ENCODE results near the gene PIM3.

Gene PIM3

GRCh38 chr22:49999063-49999945 lies 38.7 kb downstream of the PIM3 start:
- Mint-ChIP-seq H3K27ac (no peak overlapping the region), H3K4me1 (peaks cover 7% of the 10 kb centered on the region), H3K36me3 (ENCODE audit: low read depth) (no peaks in the 10 kb centered on the region), H3K27me3 (peaks cover 12% of the 10 kb centered on the region), H3K9me3 (no peaks in the 10 kb centered on the region), H3K4me3 (no peak overlapping the region)
- no peak for ATAC-seq
- DNase-seq: no peak

DNA sequence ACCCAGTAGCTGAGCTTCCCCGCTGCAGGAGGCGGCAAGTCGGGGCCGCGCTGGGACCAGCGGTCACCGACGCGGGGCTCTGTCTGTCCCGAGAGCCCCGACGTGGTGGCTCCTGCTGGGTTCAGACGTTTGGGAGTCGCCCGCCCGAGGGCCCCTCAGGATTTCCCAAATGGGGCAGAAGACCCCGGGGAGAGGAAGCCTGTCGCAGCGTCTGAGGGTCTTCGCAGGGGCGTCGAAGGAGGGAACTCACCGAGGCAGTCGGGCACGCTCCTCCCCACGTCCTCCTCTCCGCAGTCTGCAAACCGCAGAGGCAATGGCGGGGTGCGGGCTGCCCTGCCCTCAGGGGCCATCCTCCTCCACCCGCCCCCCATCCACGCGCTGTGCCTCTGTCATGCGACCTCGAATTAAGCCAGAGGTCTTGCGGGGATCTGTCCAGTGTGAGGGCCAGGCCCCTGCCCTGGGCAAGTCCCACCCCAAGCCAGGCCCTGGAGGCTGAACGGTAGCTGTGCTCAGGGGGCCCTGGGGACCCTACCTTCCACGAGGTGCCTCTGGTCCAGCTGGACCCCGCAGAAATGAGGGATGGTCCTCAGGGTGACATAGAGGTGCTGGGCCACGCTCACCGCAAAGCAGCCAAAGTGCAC lies 39.5 kb downstream of the PIM3 start:
- Mint-ChIP-seq H3K9me3 (no peaks in the 10 kb centered on the region), H3K4me3 (no peak overlapping the region), H3K4me1 (peaks cover 11% of the 10 kb centered on the region), H3K27me3 (peaks cover 12% of the 10 kb centered on the region), H3K36me3 (ENCODE audit: low read depth) (no peaks in the 10 kb centered on the region), H3K27ac (no peak overlapping the region)
- ATAC-seq (no peak), DNase-seq (no peak)

GRCh38 chr22:50000587-50001387 lies 40.2 kb downstream of the PIM3 start:
- Mint-ChIP-seq H3K27ac (no peak overlapping the region), H3K4me1 (peaks cover 13% of the 10 kb centered on the region), H3K9me3 (no peaks in the 10 kb centered on the region), H3K27me3 (peaks cover 12% of the 10 kb centered on the region), H3K36me3 (ENCODE audit: low read depth) (no peaks in the 10 kb centered on the region), H3K4me3 (no peak overlapping the region)
- DNase-seq (no peak), ATAC-seq (no peak)

DNA sequence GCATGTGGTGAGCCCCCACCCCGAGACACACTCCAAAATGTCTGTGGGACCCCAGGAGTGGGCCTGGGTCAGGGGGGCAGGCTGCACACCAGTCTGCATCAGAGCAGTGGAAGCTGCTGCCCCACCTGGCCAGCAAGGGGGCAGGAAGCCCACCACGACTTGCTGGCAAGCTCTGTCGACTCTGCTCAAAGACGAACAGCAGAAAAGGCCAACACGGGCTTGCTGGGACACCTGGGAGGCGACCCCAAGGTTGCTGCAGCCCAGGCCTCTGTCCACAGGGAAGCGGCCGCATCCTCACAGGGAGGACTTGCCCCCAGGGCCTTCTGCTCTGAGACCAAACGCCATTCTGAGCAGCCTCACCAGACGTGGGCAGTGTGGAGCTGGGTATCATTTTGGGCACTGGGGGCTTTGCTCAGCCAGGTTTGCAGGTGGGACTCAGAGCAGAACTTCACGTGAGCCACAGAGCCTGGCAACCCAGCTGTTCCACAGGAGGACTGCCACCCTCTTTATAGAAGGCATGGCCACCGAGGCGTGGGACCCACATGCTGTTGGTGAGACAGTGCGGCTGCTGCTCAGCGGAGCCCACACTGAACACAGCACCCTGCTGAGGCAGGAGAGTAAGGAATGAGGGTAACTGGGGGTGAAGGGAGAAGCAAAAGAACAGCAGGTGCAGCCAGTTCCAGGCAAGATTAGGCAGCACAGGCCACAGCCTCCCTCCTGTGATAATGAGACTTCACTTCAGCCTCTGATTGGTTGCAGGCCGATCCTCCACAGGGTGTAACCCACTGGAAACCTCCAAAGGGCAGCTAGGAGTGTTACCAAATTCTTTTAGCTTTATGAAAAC lies 41.0 kb downstream of the PIM3 start:
- peaks cover 16% of the 10 kb centered on the region for H3K4me1 Mint-ChIP-seq
- H3K4me3 Mint-ChIP-seq: no peak overlapping the region
- DNase-seq (no peak), ATAC-seq (no peak)
- H3K27ac Mint-ChIP-seq: no peak overlapping the region
- H3K36me3 Mint-ChIP-seq (ENCODE audit: low read depth): no peaks in the 10 kb centered on the region
- H3K9me3 Mint-ChIP-seq: no peaks in the 10 kb centered on the region
- peaks cover 12% of the 10 kb centered on the region for H3K27me3 Mint-ChIP-seq

DNA sequence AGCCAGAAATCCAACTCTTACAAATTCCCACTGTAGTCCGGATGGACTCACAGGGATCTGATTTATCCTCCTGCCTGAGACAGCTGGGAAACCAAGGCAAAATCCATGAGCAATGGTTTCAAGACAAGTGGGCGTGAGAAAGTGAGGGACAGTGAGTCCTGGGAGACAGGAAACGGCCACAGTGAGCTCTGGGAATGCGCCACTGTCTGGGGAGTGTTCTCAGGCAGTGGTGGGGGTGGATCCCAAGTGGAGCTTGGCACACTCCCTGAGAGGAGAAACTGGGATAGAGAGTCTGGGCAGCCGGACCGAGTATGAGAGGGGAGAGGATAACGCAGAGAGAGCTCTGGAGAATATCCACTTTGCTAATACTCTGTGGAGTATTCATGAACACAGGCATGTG lies 42.2 kb downstream of the PIM3 start:
- Mint-ChIP-seq H3K27me3 (peaks cover 12% of the 10 kb centered on the region), H3K4me1 (peaks cover 16% of the 10 kb centered on the region), H3K9me3 (no peaks in the 10 kb centered on the region), H3K36me3 (ENCODE audit: low read depth) (no peaks in the 10 kb centered on the region), H3K27ac (no peak overlapping the region), H3K4me3 (no peak overlapping the region)
- ATAC-seq (no peak), DNase-seq (no peak)

GRCh38 chr22:50004918-50005317 lies 44.3 kb downstream of the PIM3 start:
- Mint-ChIP-seq H3K4me1 (peaks cover 14% of the 10 kb centered on the region), H3K4me3 (no peak overlapping the region), H3K27me3 (peaks cover 7% of the 10 kb centered on the region), H3K9me3 (no peaks in the 10 kb centered on the region), H3K36me3 (ENCODE audit: low read depth) (no peaks in the 10 kb centered on the region), H3K27ac (no peak overlapping the region)
- ATAC-seq (no peak), DNase-seq (no peak)

DNA sequence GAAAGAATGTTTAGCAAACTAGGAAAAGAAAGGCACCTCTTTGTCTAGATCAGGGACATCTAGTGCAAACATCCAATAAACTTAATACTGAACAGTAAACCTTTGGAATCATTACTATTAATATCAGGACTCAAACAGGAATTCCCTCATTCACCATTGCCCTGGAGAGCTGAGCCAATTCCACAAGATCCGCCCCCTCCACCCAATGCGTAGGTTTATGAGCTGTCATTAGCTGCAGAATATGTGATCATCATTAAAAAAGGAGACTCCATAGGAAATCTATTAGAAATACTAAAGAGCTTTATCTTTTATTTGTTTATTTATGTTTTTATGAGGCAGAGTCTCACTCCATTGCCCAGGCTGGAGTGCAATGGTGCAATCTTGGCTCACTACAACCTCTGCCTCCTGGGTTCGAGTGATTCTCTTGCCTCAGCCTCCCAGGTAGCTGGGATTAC lies 46.5 kb downstream of the PIM3 start:
- Mint-ChIP-seq H3K4me3 (no peak overlapping the region), H3K4me1 (peaks cover 21% of the 10 kb centered on the region), H3K27me3 (peaks cover 10% of the 10 kb centered on the region), H3K9me3 (no peaks in the 10 kb centered on the region), H3K27ac (no peak overlapping the region), H3K36me3 (ENCODE audit: low read depth) (no peaks in the 10 kb centered on the region)
- no peak for DNase-seq
- no peak for ATAC-seq

DNA sequence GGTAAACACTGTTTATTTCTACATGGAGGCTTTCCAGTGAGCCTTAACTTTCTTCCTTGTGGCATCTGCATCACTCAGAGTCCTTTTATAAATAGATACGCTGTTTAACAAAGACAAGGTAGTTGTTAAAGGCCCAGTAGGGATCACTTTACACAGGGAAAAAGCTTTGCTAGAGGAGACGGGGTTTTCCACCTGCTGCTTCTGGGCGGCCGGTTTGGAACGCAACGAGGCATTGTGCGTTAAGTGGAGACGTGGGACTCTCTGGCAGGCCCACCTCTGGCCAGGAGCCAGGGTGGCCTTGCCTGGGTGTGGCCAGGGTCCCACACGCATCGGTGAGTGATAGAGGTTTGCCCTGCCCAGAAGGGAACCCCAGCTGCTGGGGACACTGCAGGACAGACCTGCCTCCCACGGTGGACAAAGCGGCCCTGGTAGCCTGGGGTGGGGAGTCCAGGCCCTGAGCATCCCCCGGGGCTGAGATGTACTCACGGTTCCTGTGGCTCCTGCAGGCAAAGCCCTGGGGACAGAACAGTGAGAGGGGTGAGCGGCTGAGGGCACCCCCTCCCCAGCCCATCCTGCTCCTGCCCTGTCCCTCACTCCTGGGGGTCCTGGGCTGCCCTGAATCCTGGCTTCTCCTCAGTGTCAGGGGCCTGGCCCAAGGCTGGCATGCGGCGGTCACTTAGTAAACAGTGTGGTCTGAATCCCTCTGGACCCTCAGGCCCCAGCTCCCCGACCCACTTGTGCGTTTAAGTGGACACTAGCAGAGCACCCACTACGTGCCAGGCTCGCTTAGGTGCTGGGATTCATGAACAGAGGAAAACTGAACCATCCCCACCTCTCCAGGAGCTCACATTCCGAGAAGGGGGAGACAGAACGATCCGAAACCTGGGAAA lies 47.8 kb downstream of the PIM3 start:
- H3K27ac Mint-ChIP-seq: no peak overlapping the region
- DNase-seq: no peak
- no peak for ATAC-seq
- H3K9me3 Mint-ChIP-seq: no peaks in the 10 kb centered on the region
- no peaks in the 10 kb centered on the region for H3K36me3 Mint-ChIP-seq (ENCODE audit: low read depth)
- peaks cover 23% of the 10 kb centered on the region for H3K4me1 Mint-ChIP-seq
- H3K27me3 Mint-ChIP-seq: peaks cover 6% of the 10 kb centered on the region
- H3K4me3 Mint-ChIP-seq: no peak overlapping the region

- DNase-seq: no peak
- H3K9me3 Mint-ChIP-seq: no peaks in the 10 kb centered on the region
- peaks cover 26% of the 10 kb centered on the region for H3K4me1 Mint-ChIP-seq
- no peak overlapping the region for H3K27ac Mint-ChIP-seq
- H3K36me3 Mint-ChIP-seq (ENCODE audit: low read depth): no peaks in the 10 kb centered on the region
- H3K27me3 Mint-ChIP-seq: peaks cover 6% of the 10 kb centered on the region
- no peak for ATAC-seq
- no peak overlapping the region for H3K4me3 Mint-ChIP-seq
Observed at GRCh38 chr22:50009251-50009650, 48.7 kb downstream of the PIM3 start.

DNA sequence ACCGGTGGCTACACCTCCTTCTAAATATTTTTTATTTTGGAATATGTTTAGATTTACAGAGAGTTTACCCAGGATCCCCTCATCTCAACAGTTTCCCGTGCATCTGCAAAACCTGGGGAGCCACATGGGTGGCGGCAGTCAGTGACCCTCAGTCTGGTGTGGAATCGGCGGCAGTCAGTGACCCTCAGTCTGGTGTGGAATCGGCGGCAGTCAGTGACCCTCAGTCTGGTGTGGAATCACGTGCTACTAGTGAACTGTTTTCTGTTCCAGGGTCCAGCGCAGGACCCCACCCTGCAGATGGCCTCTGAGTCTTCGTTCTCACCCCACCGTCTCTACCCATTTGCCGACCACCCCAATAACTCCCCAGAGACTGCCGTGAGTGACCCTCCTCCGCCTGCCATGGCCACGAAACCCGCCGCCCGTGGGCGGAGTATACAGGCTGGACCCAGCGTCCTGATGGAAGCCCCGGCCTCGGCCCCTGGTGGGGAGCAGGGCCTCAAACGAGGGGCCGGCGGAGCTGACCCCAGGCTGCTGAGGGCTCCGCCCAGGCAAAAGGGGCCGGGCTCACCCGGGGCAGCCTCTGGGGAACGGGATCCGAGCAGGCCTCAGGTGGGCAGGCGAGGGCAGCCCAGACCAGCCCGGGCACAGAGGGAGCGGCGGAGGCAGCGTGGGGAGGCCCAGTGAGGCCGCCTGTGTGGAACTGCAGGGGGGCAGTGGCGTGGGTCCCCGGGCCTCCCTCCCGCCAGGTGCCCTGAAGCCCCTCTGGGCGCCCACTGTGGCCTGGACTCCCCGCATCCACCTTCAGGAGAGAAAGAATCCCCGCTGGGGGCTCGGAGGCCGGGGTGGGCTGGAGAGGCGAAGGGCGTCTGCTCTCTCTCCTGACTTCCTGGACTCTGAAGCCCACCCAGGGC lies 49.4 kb downstream of the PIM3 start:
- Mint-ChIP-seq H3K9me3 (no peaks in the 10 kb centered on the region), H3K36me3 (ENCODE audit: low read depth) (no peaks in the 10 kb centered on the region), H3K27me3 (peaks cover 6% of the 10 kb centered on the region), H3K4me1 (peaks cover 23% of the 10 kb centered on the region), H3K4me3 (peak overlapping the region; percentile 34), H3K27ac (peak overlapping the region; percentile 54)
- no peak for DNase-seq
- no peak for ATAC-seq

GRCh38 chr22:50010676-50011446 lies 50.3 kb downstream of the PIM3 start:
- ATAC-seq (peak; percentile 51), DNase-seq (peak; percentile 64)
- Mint-ChIP-seq H3K27me3 (peaks cover 6% of the 10 kb centered on the region), H3K36me3 (ENCODE audit: low read depth) (no peaks in the 10 kb centered on the region), H3K4me3 (peak overlapping the region; percentile 46), H3K9me3 (no peaks in the 10 kb centered on the region), H3K27ac (peak overlapping the region; percentile 73), H3K4me1 (peaks cover 21% of the 10 kb centered on the region)
